Measurements from ENCODE around the gene BCR.

BCR gene

GRCh38 chr22:23166042-23166831 lies 14.1 kb upstream of the BCR start:
- Histone ChIP-seq H3K27me3 (ENCODE audit: insufficient read depth, low read depth) (no peaks in the 10 kb centered on the region), H3K79me2 (ENCODE audit: insufficient read depth, low read depth) (no peaks in the 10 kb centered on the region), H3K27ac (no peak overlapping the region), H3K36me3 (ENCODE audit: insufficient read depth) (no peaks in the 10 kb centered on the region), H2AFZ (ENCODE audit: low read depth) (no peak overlapping the region), H3K4me2 (no peak overlapping the region), H3K4me1 (ENCODE audit: low read depth, poor library complexity, severe bottlenecking) (no peaks in the 10 kb centered on the region), H3K9ac (no peak overlapping the region), H3K4me3 (IDR thresholded peaks at IDR 0.05; ENCODE audit: insufficient read depth, low read depth, low read length) (no peak overlapping the region), H4K20me1 (ENCODE audit: insufficient read depth) (no peaks in the 10 kb centered on the region)
- no peak for TF ChIP-seq CTCF (conservative IDR thresholded peaks at IDR 0.05; ENCODE audit: low read depth, low read length)

GRCh38 chr22:23166841-23167616 lies 13.3 kb upstream of the BCR start:
- Histone ChIP-seq H3K4me3 (IDR thresholded peaks at IDR 0.05; ENCODE audit: insufficient read depth, low read depth, low read length) (no peak overlapping the region), H3K4me1 (ENCODE audit: low read depth, poor library complexity, severe bottlenecking) (no peaks in the 10 kb centered on the region)

GRCh38 chr22:23168391-23169042 lies 11.8 kb upstream of the BCR start:
- no peaks in the 10 kb centered on the region for H3K27me3 ChIP-seq (ENCODE audit: insufficient read depth, low read depth)
- TF ChIP-seq CTCF (conservative IDR thresholded peaks at IDR 0.05; ENCODE audit: low read depth, low read length) = no peak
- no peak overlapping the region for H2AFZ ChIP-seq (ENCODE audit: low read depth)
- no peaks in the 10 kb centered on the region for H3K36me3 ChIP-seq (ENCODE audit: insufficient read depth)
- peaks cover 3% of the 10 kb centered on the region for H3K4me1 ChIP-seq (ENCODE audit: low read depth, poor library complexity, severe bottlenecking)
- H3K4me3 ChIP-seq (IDR thresholded peaks at IDR 0.05; ENCODE audit: insufficient read depth, low read depth, low read length) = no peak overlapping the region
- H4K20me1 ChIP-seq (ENCODE audit: insufficient read depth) = no peaks in the 10 kb centered on the region
- H3K4me2 ChIP-seq = no peak overlapping the region
- no peaks in the 10 kb centered on the region for H3K79me2 ChIP-seq (ENCODE audit: insufficient read depth, low read depth)
- H3K27ac ChIP-seq = no peak overlapping the region
- H3K9ac ChIP-seq = no peak overlapping the region

More at GRCh38 chr22:23166841-23167616, 13.3 kb upstream of the BCR start:
- no peaks in the 10 kb centered on the region for H3K79me2 ChIP-seq (ENCODE audit: insufficient read depth, low read depth)
- H3K27ac ChIP-seq = no peak overlapping the region
- no peak for TF ChIP-seq CTCF (conservative IDR thresholded peaks at IDR 0.05; ENCODE audit: low read depth, low read length)
- H4K20me1 ChIP-seq (ENCODE audit: insufficient read depth) = no peaks in the 10 kb centered on the region
- H3K9ac ChIP-seq = no peak overlapping the region
- no peak overlapping the region for H2AFZ ChIP-seq (ENCODE audit: low read depth)
- no peaks in the 10 kb centered on the region for H3K27me3 ChIP-seq (ENCODE audit: insufficient read depth, low read depth)
- H3K4me2 ChIP-seq = no peak overlapping the region
- H3K36me3 ChIP-seq (ENCODE audit: insufficient read depth) = no peaks in the 10 kb centered on the region

- Histone ChIP-seq H3K36me3 (ENCODE audit: insufficient read depth) (no peaks in the 10 kb centered on the region), H3K27ac (no peak overlapping the region), H3K79me2 (ENCODE audit: insufficient read depth, low read depth) (no peaks in the 10 kb centered on the region), H3K9ac (no peak overlapping the region), H2AFZ (ENCODE audit: low read depth) (no peak overlapping the region), H3K27me3 (ENCODE audit: insufficient read depth, low read depth) (no peaks in the 10 kb centered on the region), H3K4me3 (IDR thresholded peaks at IDR 0.05; ENCODE audit: insufficient read depth, low read depth, low read length) (no peak overlapping the region), H3K4me1 (ENCODE audit: low read depth, poor library complexity, severe bottlenecking) (peaks cover 8% of the 10 kb centered on the region), H4K20me1 (ENCODE audit: insufficient read depth) (no peaks in the 10 kb centered on the region), H3K4me2 (no peak overlapping the region)
- no peak for TF ChIP-seq CTCF (conservative IDR thresholded peaks at IDR 0.05; ENCODE audit: low read depth, low read length)
Measured at GRCh38 chr22:23169043-23169406, 11.3 kb upstream of the BCR start.
